Esophagus muscularis mucosa (tissue), 4 donors: Measurements from ENCODE around the gene KLRG1. TPM values are rescaled to one million over a fixed set of nuclear protein-coding genes. Genes with fewer than 3 reads are reported as not detected.

Experiments used
- DNase-seq: peaks from one replicate; pipeline ENCODE4 v3.0.0-alpha.2; 2017; ENCODE audit errors: extremely low spot score
- H3K27ac ChIP-seq, 4 donors: fragments of 200-600 bp; sonication (generic); replicated peaks in 1 of 4; 1 replicate in 3 of 4; 2 replicates in 1 of 4; pipeline ENCODE4 v1.5.1; 2016 to 2019; ENCODE audit warnings: mild to moderate bottlenecking in 1 of 4
- H3K27me3 ChIP-seq, 4 donors: fragments of 200-600 bp; sonication (generic); one replicate each; pipeline versions ENCODE4 v1.5.1 to v1.6.0; 2016 to 2019
- H3K36me3 ChIP-seq, 4 donors: fragments of 200-600 bp; sonication (generic); one replicate each; pipeline ENCODE4 v1.5.1; 2016 to 2019
- H3K4me1 ChIP-seq, 4 donors: fragments of 200-600 bp; sonication (generic); one replicate each; pipeline ENCODE4 v1.5.1; 2016 to 2019
- H3K4me3 ChIP-seq, 4 donors: fragments of 200-600 bp; sonication (generic); 1 replicate in 2 of 4; 2 replicates in 2 of 4; pipeline ENCODE4 v1.5.1; 2016 to 2019; ENCODE audit warnings: mild to moderate bottlenecking in 4 of 4, moderate library complexity in 1 of 4
- H3K9me3 ChIP-seq, 4 donors: fragments of 200-600 bp; sonication (generic); 1 replicate in 3 of 4; 2 replicates in 1 of 4; pipeline ENCODE4 v1.5.1; 2016 to 2019
- EP300 ChIP-seq: sonication (generic); formaldehyde crosslinking; IDR thresholded peaks from one replicate; pipeline ENCODE4 v1.6.1; 2017; ENCODE audit warnings: antibody characterized with exemption
- POLR2A ChIP-seq: fragments of 450-650 bp; IDR thresholded peaks from one replicate; pipeline ENCODE4 v1.6.1; 2017; ENCODE audit warnings: antibody characterized with exemption, moderate library complexity, mild to moderate bottlenecking, low read depth
- POLR2AphosphoS5 ChIP-seq, 2 donors: sonication (generic); formaldehyde crosslinking; IDR thresholded peaks; one replicate each; pipeline ENCODE4 v1.6.1; 2017; ENCODE audit warnings: antibody characterized with exemption in 2 of 2
- WGBS: methylation state at CpG from one replicate; pipeline ENCODE4 v1.1.5; 2018; 5-methylcytosine and 5-hydroxymethylcytosine counted together
- intact Hi-C: fragments of 100-400 bp; cut with DNase I; formaldehyde crosslinking; loops from one replicate; pipeline ENCODE4 v1.15.1; 2023
- total RNA-seq, 4 donors: library from RNA; depleted of rRNA; stranded (reverse); fragments of >200 nt; gene quantifications; one replicate each; pipeline versions ENCODE4 v1.1.0 to v1.2.1, GENCODE V29; 2016
- TF ChIP-seq, protein P1 (sequence below), 3 experiments: fragments of 200-600 bp in 2 of 3; fragments of 450-650 bp in 1 of 3; sonication (generic) in 2 of 3; IDR thresholded peaks; one replicate each; pipeline ENCODE4 v1.5.1; 2017 to 2019; ENCODE audit warnings: antibody characterized with exemption in 3 of 3, mild to moderate bottlenecking in 2 of 3, moderate library complexity in 1 of 3

The KLRG1 gene
- total RNA-seq, 4 donors from 2014 or later, result 1.5 to 2.2 (median 1.8) TPM

- H3K4me1 ChIP-seq, result no peaks in the 10 kb centered on the region
- H3K36me3 ChIP-seq, result no peaks in the 10 kb centered on the region
- 93% methylated on average over 4 of the region's 4 CpGs for WGBS
- H3K9me3 ChIP-seq, result no peaks in the 10 kb centered on the region
- intact Hi-C loops, result no loop called here
- no peaks in the 10 kb centered on the region for H3K27me3 ChIP-seq
- no peak overlapping the region for H3K4me3 ChIP-seq
- no peak for DNase-seq
- no peak overlapping the region for H3K27ac ChIP-seq
- TF ChIP-seq POLR2AphosphoS5 (IDR thresholded peaks at IDR 0.05) (no peak), EP300 (no peak), POLR2A (no peak)
- TF ChIP-seq, protein P1, sequence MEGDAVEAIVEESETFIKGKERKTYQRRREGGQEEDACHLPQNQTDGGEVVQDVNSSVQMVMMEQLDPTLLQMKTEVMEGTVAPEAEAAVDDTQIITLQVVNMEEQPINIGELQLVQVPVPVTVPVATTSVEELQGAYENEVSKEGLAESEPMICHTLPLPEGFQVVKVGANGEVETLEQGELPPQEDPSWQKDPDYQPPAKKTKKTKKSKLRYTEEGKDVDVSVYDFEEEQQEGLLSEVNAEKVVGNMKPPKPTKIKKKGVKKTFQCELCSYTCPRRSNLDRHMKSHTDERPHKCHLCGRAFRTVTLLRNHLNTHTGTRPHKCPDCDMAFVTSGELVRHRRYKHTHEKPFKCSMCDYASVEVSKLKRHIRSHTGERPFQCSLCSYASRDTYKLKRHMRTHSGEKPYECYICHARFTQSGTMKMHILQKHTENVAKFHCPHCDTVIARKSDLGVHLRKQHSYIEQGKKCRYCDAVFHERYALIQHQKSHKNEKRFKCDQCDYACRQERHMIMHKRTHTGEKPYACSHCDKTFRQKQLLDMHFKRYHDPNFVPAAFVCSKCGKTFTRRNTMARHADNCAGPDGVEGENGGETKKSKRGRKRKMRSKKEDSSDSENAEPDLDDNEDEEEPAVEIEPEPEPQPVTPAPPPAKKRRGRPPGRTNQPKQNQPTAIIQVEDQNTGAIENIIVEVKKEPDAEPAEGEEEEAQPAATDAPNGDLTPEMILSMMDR (IDR thresholded peaks at IDR 0.05), result no peak
Observed at GRCh38 chr12:9001233-9001632, 11.9 kb downstream of the KLRG1 start.

DNA sequence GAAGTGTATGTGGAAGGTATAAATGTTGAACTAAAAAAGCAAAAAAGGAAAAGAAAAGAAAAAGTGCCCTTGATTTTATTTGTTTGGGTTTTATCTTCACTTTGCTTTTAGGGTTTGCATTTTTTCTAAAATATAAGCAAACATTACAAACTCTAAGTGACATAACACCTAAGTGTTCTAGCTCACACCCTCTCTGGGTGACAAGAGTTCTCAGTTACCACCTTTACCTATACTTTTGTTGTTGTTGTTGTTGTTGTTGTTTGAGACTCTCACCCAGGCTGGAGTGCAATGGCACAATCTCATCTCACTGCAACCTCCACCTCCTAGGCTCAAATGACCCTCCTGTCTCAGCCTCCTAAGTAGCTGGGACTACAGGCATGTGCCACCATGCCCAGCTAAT, 13.0 kb downstream of the KLRG1 start:
- TF ChIP-seq POLR2A (no peak), EP300 (no peak), POLR2AphosphoS5 (IDR thresholded peaks at IDR 0.05) (no peak)
- TF ChIP-seq, protein P1 (IDR thresholded peaks at IDR 0.05), result no peak
- Histone ChIP-seq H3K27ac (no peak overlapping the region), H3K9me3 (no peaks in the 10 kb centered on the region), H3K36me3 (no peaks in the 10 kb centered on the region), H3K27me3 (no peaks in the 10 kb centered on the region), H3K4me1 (no peaks in the 10 kb centered on the region), H3K4me3 (no peak overlapping the region)
- intact Hi-C loops, result no loop called here
- no peak for DNase-seq

GRCh38 chr12:9022592-9022991, 33.2 kb downstream of the KLRG1 start:
- intact Hi-C loops, result no loop called here
- Histone ChIP-seq H3K36me3 (no peaks in the 10 kb centered on the region), H3K4me3 (no peak overlapping the region), H3K9me3 (peaks cover 0 to 10% (median 4%) of the 10 kb centered on the region in 4 donors), H3K27me3 (no peaks in the 10 kb centered on the region), H3K27ac (no peak overlapping the region), H3K4me1 (no peaks in the 10 kb centered on the region)
- no peak for DNase-seq
- 96% methylated on average over 2 of the region's 2 CpGs for WGBS
- TF ChIP-seq EP300, result no peak
- no peak for TF ChIP-seq POLR2AphosphoS5 (IDR thresholded peaks at IDR 0.05)
- TF ChIP-seq POLR2A, result no peak
- TF ChIP-seq, protein P1 (IDR thresholded peaks at IDR 0.05), result no peak

DNA sequence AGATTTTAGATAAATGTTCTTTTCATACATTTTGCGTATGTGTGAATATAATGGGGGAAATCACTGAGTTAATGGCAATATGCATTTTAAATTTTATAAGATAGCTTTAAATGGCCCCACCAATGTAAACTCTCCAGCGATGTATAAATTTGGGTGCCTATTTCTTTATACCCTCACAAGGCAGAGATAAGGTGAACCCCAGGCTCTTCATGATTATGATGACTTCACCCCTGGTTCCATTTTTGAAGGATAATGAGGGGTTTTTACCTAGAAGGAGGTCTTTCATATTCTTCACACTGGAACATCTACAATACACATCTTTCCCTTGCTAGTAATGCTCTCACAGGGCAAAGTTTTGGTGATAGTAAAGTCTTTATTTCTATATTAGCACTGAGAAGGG, 35.2 kb downstream of the KLRG1 start:
- no peak for TF ChIP-seq POLR2AphosphoS5 (IDR thresholded peaks at IDR 0.05)
- TF ChIP-seq, protein P1 (IDR thresholded peaks at IDR 0.05), result no peak
- no peak for TF ChIP-seq EP300
- no peak for TF ChIP-seq POLR2A
- WGBS, result 88% methylated on average over 2 of the region's 2 CpGs

DNA sequence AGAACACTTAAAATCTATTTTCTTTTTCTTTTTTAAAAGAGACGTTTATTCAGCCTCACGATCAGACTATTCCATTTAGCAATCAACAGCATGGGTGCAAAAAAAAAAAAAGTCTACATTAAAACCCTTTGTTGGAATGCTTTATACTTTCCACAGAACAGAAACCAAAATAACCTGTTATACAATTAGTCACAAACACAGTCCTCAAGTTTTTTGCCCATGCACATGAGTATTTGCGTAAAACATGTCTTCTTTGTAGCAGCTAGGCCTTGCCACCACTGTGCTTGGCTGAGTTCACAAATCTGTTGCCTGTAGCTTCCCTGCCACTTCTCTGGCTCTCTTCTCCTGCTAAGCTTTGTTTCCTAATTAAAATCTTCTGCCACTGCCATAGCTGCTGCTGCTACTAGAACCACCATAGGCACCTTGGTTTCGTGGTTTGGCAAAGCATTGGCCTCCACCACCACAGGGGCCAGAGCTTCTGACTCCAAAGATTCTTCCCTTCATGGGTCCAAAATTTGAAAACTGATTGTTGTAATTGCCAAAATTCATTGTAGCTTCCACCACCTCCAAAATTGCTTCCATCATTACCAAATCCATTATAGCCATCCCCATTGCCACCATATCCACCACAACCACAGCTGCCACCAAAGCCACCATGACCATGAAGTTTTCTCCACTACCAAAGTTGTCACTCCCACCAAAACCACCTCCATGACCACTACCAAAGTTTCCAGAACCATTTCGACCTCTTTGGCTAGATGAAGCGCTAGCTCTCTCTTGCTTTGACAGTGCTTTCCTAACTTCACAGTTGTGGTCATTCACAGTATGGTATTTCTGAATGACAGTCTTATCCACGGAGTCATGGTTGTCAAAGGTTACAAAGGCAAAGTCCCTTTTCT, 38.1 kb downstream of the KLRG1 start:
- no peak for TF ChIP-seq POLR2A
- intact Hi-C loops, result no loop called here
- no peaks in the 10 kb centered on the region for H3K36me3 ChIP-seq
- no peak overlapping the region for H3K27ac ChIP-seq
- 89% methylated on average over 7 of the region's 7 CpGs for WGBS
- H3K9me3 ChIP-seq, result no peaks in the 10 kb centered on the region
- H3K4me1 ChIP-seq, result no peaks in the 10 kb centered on the region
- H3K4me3 ChIP-seq, result no peak overlapping the region
- DNase-seq, result no peak
- H3K27me3 ChIP-seq, result no peaks in the 10 kb centered on the region

More for the DNA sequence above, 35.2 kb downstream of the KLRG1 start:
- Histone ChIP-seq H3K36me3 (no peaks in the 10 kb centered on the region), H3K27me3 (no peaks in the 10 kb centered on the region), H3K9me3 (no peaks in the 10 kb centered on the region), H3K4me1 (no peaks in the 10 kb centered on the region), H3K27ac (no peak overlapping the region), H3K4me3 (no peak overlapping the region)
- intact Hi-C loops, result no loop called here
- no peak for DNase-seq
